ENCODE results near the gene IGFL2. TPM values are rescaled to one million over a fixed set of nuclear protein-coding genes. Genes with fewer than 3 reads are reported as not detected.
"Not testable (repeated sequence)": the region's sequence is repeated elsewhere in the genome, so short reads cannot be mapped to it uniquely, and the experiment has no call there.

IGFL2 gene
- total and polyA plus RNA-seq, 3 donors from 2014 or later, result 7.2 to 8.0 (median 7.6) TPM

GRCh38 chr19:46191356-46191755 is 43.3 kb downstream of the IGFL2 start:
- intact Hi-C loops (cut with DNase I; ENCODE audit: low total_unique reads), result no loop called here
- H3K27ac ChIP-seq, result no peak overlapping the region
- 73 to 81% methylated on average over 4 of the region's 4 CpGs for WGBS, 2 donors
- no peak for DNase-seq
- H3K36me3 ChIP-seq (ENCODE audit: low read depth, missing control alignments), result no peaks in the 10 kb centered on the region
- no peaks in the 10 kb centered on the region for H3K9me3 ChIP-seq
- no peaks in the 10 kb centered on the region for H3K27me3 ChIP-seq
- H3K4me3 ChIP-seq, result no peak overlapping the region
- TF ChIP-seq CTCF (IDR thresholded peaks at IDR 0.05) (no peak), POLR2A (IDR thresholded peaks at IDR 0.05) (no peak)
- H3K4me1 ChIP-seq, result peaks cover 3% of the 10 kb centered on the region

- intact Hi-C loops (cut with DNase I; ENCODE audit: low total_unique reads), result no loop called here
- TF ChIP-seq POLR2A (IDR thresholded peaks at IDR 0.05) (no peak), CTCF (IDR thresholded peaks at IDR 0.05) (no peak)
- Histone ChIP-seq H3K36me3 (ENCODE audit: low read depth, missing control alignments) (no peaks in the 10 kb centered on the region), H3K27me3 (no peaks in the 10 kb centered on the region), H3K27ac (no peak overlapping the region), H3K4me1 (peaks cover 3% of the 10 kb centered on the region), H3K9me3 (no peaks in the 10 kb centered on the region), H3K4me3 (no peak overlapping the region)
- no peak for DNase-seq
- WGBS, 2 donors, result 66 to 71% methylated on average over 3 of the region's 3 CpGs
Observed at GRCh38 chr19:46191972-46192371, 43.9 kb downstream of the IGFL2 start.

- WGBS, 2 donors, result 82 to 87% methylated on average over 5 of the region's 5 CpGs
Observed at GRCh38 chr19:46192626-46192991, 44.6 kb downstream of the IGFL2 start.

GRCh38 chr19:46192992-46193650 is 45.1 kb downstream of the IGFL2 start:
- Histone ChIP-seq H3K4me3 (no peak overlapping the region), H3K4me1 (peaks cover 3% of the 10 kb centered on the region), H3K27me3 (no peaks in the 10 kb centered on the region), H3K27ac (no peak overlapping the region), H3K9me3 (no peaks in the 10 kb centered on the region), H3K36me3 (ENCODE audit: low read depth, missing control alignments) (no peaks in the 10 kb centered on the region)
- no peak for TF ChIP-seq POLR2A (IDR thresholded peaks at IDR 0.05)
- 76 to 78% methylated on average over 11 of the region's 11 CpGs for WGBS, 2 donors
- intact Hi-C loops (cut with DNase I; ENCODE audit: low total_unique reads), result no loop called here
- no peak for DNase-seq

More at GRCh38 chr19:46192626-46192991, 44.6 kb downstream of the IGFL2 start:
- H3K27me3 ChIP-seq; DNase-seq; H3K9me3 ChIP-seq; H3K36me3 ChIP-seq (ENCODE audit: low read depth, missing control alignments); H3K27ac ChIP-seq; intact Hi-C loops (cut with DNase I; ENCODE audit: low total_unique reads); H3K4me3 ChIP-seq; H3K4me1 ChIP-seq: not testable (repeated sequence)

GRCh38 chr19:46193678-46194077 is 45.6 kb downstream of the IGFL2 start:
- Histone ChIP-seq H3K9me3 (no peaks in the 10 kb centered on the region), H3K27ac (no peak overlapping the region), H3K27me3 (no peaks in the 10 kb centered on the region), H3K4me1 (peaks cover 3% of the 10 kb centered on the region), H3K4me3 (no peak overlapping the region), H3K36me3 (ENCODE audit: low read depth, missing control alignments) (no peaks in the 10 kb centered on the region)
- no peak for DNase-seq
- WGBS, 2 donors, result 66 to 71% methylated on average over 4 of the region's 4 CpGs
- intact Hi-C loops (cut with DNase I; ENCODE audit: low total_unique reads), result no loop called here
- TF ChIP-seq CTCF (IDR thresholded peaks at IDR 0.05), result no peak
- TF ChIP-seq POLR2A (IDR thresholded peaks at IDR 0.05), result no peak

GRCh38 chr19:46195104-46195503 is 47.1 kb downstream of the IGFL2 start:
- H3K27me3 ChIP-seq, result no peaks in the 10 kb centered on the region
- no peak overlapping the region for H3K27ac ChIP-seq
- 88 to 97% methylated on average over 3 of the region's 3 CpGs for whole genome bisulfite sequencing, 2 donors
- no peak overlapping the region for H3K4me3 ChIP-seq
- H3K4me1 ChIP-seq, result peaks cover 3% of the 10 kb centered on the region
- no peak for TF ChIP-seq CTCF (IDR thresholded peaks at IDR 0.05)
- no peak for TF ChIP-seq POLR2A (IDR thresholded peaks at IDR 0.05)
- no peak for DNase-seq
- no peaks in the 10 kb centered on the region for H3K36me3 ChIP-seq (ENCODE audit: low read depth, missing control alignments)
- intact Hi-C loops (cut with DNase I; ENCODE audit: low total_unique reads), result no loop called here
- H3K9me3 ChIP-seq, result no peaks in the 10 kb centered on the region

- H3K36me3 ChIP-seq (ENCODE audit: low read depth, missing control alignments); H3K27ac ChIP-seq; H3K4me3 ChIP-seq; DNase-seq; H3K4me1 ChIP-seq; H3K9me3 ChIP-seq; intact Hi-C loops (cut with DNase I; ENCODE audit: low total_unique reads); H3K27me3 ChIP-seq: not testable (repeated sequence)
- WGBS, 2 donors, result 79 to 87% methylated on average over 3 to 7 of the region's 7 CpGs
Observed at GRCh38 chr19:46195919-46196318, 47.9 kb downstream of the IGFL2 start.
